Brain pericyte (primary cell): ENCODE results near the gene PROSER2.

Source experiments
- DNase-seq: peaks from one replicate; pipeline ENCODE4 v3.0.0-alpha.2; 2012; ENCODE audit warnings: low read depth, low spot score

The PROSER2 gene

DNA sequence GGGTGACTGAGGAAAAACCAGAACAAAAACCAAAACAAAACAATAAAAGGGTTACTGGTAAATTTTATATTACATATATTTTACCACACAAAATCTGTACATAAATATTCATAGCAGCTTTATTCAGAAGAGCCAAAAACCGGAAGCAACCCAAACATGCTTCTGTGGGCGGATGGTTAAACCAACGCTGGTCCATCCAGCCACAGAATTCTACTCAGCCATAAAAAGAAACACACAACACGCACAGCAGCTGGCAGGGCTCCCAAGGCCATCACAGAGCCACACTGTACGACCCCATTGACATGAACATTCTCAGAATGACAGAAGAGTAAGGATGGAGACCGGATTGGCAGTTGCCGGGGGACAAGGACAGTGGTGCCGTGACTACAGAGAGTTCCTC is 83.6 kb downstream of the PROSER2 start:
- no peak for DNase-seq

DNA sequence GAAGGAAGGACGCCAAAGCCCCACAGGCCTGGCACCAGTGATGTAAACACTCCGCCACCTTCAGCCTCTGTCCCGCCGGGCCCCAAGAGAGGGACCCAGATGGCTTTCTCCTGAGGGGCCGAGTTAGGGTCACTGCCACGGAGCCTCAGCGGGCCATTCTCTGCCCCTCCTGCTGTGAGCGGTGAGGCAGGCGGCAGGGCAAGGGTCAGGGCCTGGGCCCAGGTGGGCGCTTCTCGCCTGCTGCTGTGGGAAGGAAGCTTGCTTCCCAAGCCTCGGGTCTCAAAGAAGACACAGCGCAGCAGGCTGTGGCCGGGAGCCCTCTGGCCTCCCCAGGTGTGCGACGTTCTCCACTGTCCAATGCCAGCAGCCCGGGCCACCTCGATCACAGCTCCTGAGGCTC is 84.8 kb downstream of the PROSER2 start:
- DNase-seq, result no peak

DNA sequence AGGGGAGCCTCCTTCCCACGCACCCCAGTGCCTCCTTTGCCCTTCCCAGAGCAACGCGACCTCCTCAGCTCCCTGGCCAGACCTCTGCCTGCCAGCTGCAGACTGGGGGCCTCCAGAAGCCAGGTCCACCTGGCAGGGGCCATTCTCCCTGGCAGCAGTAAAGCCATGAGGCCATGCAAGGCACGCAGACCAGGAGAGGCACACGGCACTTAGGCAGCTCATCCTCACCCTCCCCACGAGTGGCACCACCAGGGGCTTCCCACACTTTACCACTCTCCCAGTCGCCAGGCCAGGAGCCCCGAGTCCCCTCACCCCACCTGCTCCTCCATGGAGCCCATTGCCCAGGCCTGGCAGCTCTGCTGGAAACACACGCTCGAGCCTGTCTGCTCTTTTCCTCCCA is 85.4 kb downstream of the PROSER2 start:
- DNase-seq, result no peak

GRCh38 chr10:11908991-11909390 is 85.8 kb downstream of the PROSER2 start:
- no peak for DNase-seq

GRCh38 chr10:11909618-11910017 is 86.5 kb downstream of the PROSER2 start:
- no peak for DNase-seq

DNA sequence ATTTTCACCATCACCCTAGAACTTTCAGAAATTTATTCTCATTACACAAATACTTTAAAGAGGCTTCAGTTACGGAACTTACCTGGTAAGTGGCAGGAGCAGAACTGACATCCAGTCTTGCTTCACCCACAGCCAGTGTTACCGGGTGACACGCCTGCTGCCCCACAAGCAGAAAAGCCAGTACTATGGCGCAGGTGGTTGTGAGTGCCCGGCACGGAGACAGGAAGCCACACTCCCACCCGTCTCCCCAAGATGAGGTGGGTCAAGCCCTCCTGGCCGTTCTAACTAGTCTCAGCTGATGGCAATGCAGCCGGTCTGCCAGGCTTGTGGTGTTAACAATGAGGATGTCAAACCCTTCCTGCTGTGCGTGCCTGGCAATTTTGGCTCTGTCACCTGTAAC is 86.9 kb downstream of the PROSER2 start:
- no peak for DNase-seq

DNA sequence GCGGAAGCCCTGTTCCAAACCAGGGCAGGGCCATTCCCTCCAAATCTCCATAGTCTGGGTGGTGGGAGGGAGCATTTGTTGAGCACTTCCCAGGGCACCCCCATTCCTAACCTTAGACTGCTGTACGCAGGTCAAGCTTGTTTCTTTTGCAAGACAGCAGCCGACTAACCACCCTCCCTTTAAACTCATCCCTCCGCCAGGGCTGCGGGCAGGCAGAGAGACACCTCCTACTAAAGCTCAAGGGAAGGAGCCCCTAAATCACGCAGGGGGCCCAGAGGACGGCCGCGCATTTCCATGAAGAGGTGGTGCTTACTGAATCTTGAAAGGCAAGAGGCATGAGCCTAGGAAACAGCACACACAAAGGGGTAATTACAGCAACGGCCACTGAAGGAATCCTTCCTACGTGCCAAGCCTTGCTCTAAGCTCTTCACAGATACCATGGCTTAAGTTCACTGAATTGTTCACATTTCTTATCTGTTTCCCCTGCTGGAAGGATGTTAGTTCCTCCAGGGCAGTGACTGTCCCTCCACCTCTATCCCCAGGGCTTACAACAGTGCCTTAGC is 90.0 kb downstream of the PROSER2 start:
- DNase-seq, result no peak

GRCh38 chr10:11918384-11918783 is 95.2 kb downstream of the PROSER2 start:
- DNase-seq, result no peak

GRCh38 chr10:11919271-11919670 is 96.1 kb downstream of the PROSER2 start:
- DNase-seq, result no peak
